NCI-H1694 (cell line): ENCODE data around the gene TRMT10A.

Source experiments
- DNase-seq: peaks from one replicate; lab custom pipeline; 2025; lab: John Stamatoyannopoulos, UW

Gene TRMT10A, protein sequence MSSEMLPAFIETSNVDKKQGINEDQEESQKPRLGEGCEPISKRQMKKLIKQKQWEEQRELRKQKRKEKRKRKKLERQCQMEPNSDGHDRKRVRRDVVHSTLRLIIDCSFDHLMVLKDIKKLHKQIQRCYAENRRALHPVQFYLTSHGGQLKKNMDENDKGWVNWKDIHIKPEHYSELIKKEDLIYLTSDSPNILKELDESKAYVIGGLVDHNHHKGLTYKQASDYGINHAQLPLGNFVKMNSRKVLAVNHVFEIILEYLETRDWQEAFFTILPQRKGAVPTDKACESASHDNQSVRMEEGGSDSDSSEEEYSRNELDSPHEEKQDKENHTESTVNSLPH

GRCh38 chr4:99563310-99564186 lies at the start of gene TRMT10A:
TSS of gene TRMT10A (minus strand) at chr4:99564039. CDS start at chr4:99559338, 4,701 bp downstream.
- peak; percentile 91 for DNase-seq

DNA sequence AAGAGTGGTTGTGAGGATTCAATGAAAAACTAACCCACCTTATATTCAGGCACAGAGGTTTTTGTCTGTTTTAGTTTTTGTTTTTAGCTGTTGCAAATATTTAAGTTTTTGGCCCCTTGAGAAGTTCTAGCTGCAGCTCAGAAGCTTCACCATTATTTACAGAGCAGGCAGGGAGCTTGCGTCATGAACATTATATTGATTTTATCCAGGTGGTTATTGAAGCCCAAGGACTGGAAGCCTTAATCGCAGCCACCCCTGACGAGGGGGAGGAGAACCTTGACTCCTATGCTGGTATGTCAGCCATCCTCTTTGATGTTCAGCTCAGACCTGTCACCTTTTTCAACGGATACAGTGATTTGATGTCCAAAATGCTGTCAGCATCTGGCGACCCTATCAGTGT lies 48.9 kb upstream of the TRMT10A start:
- DNase-seq = no peak

- no peak for DNase-seq
Measured at GRCh38 chr4:99612281-99612680, 48.4 kb upstream of the TRMT10A start.

- DNase-seq = no peak
Measured at GRCh38 chr4:99610605-99611175, 46.9 kb upstream of the TRMT10A start.

GRCh38 chr4:99608417-99608816 lies 44.6 kb upstream of the TRMT10A start:
- no peak for DNase-seq

DNA sequence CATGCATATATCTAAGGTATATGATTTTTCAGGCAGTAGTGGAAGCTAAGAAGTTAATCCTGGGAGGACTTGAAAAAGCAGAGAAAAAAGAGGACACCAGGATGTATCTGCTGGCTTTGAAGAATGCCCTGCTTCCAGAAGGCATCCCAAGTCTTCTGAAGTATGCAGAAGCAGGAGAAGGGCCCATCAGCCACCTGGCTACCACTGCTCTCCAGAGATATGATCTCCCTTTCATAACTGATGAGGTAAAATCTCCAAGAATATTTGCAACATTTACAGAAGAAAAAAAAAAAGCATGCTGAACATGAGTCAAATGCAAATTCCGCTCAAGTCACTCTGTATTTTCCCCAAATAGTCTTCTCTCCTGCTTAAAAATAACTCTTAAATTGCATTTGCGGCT lies 42.9 kb upstream of the TRMT10A start:
- DNase-seq = no peak

- DNase-seq = no peak
Measured at GRCh38 chr4:99594818-99595217, 31.0 kb upstream of the TRMT10A start.

DNA sequence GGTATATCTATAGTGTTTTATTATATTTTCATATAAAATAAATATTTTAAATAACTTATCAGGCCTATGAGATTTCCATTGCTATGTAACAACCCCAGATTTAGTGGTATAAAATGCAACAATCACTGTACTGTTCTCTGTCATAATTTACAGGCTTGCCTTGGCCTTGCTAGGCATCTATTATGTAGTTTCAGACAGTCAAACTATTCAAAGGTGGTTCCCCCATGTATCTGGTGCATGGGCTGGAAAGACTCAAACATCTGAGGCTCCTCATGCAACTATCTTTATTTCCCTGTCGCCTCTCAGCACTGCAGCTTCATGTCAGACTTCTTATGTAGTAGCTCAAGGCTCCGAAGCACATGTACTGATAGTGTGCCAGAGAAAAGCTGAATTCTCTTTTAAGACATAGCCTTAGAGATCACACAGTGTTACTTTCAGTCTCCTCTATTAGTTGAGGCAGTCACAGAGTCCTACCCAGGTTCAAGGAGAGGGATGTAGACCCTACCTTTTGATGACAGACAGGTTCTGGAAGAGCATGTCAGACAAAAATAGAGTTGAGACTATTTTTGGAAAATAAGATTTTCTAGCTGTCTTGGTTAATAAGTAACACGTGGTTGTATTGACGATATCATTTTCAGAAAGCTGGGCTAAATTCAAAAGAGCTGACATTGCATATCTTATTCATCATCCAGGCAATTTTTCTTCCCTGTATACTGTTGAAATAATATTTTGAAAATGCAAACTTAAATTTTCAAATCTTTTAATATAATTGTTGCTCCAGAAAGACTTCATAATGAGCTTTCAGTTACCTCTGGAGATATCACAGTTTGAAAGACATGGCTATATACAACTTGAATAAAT lies 30.2 kb upstream of the TRMT10A start:
- DNase-seq = no peak

- no peak for DNase-seq
Measured at GRCh38 chr4:99591757-99592156, 27.9 kb upstream of the TRMT10A start.

- no peak for DNase-seq
Measured at GRCh38 chr4:99587803-99588202, 24.0 kb upstream of the TRMT10A start.

DNA sequence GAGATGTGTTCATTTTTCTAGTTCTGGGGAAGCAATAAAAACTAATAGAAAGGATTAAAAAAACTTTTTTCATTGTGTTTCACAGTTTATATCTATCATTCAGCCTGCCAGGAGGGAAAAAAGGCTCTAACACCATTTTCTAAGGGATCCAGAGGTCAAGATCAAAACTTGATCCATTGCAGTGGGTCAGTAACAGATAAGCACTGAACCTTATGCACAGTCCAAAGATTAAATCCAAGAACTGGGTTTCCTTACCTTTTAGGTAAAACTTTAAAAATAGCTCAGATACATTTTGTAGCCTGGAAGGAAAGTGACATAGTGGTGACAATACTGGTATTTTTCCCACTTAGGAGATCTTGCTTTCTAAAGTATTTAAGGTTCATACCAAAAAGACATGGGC lies 23.5 kb upstream of the TRMT10A start:
- no peak for DNase-seq

GRCh38 chr4:99586797-99587196 lies 23.0 kb upstream of the TRMT10A start:
- DNase-seq = no peak

DNA sequence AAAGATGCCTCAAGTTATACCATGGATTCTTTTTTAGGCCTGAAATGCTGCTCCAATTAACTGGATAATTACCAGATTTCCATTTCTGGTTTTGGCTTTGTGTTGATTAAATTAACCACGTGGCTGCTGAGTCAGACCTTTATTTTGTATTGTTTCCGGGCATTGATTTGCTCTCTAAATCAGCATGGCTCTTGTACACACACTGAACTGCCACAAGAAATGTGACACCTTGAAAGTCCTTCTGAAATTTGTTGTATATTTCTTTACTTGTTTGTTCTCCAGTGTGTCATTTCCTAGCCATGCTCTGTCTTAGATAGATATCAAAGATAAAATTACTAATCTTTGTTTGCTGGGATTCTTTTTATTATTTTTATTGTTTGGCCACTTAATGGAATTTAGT lies 22.5 kb upstream of the TRMT10A start:
- DNase-seq = no peak

- DNase-seq = no peak
Measured at GRCh38 chr4:99585516-99585915, 21.7 kb upstream of the TRMT10A start.

DNA sequence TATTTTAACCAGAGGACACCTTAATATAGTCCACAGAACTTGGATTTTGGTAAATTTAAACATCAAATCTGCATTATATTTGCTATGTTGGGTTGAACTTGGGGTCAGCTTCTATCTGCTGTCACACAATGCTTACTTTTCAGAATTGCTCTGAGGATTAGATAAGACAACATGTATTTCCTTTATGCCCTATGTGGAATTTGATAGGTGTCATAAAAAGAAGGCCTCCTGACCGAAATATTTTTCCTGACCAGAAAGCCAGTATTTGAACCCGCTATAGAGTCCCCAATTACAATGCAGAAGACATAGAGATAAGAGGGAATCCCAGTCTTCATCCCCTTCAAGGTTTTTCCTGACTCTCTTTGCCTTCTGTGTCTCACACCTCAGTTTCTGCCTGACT lies 14.9 kb upstream of the TRMT10A start:
- no peak for DNase-seq

GRCh38 chr4:99574530-99575324 lies 10.9 kb upstream of the TRMT10A start, which contains the start of gene MTTP:
TSS of gene MTTP (plus strand) at chr4:99574824. CDS start at chr4:99574910, 86 bp downstream.
- no peak for DNase-seq

DNA sequence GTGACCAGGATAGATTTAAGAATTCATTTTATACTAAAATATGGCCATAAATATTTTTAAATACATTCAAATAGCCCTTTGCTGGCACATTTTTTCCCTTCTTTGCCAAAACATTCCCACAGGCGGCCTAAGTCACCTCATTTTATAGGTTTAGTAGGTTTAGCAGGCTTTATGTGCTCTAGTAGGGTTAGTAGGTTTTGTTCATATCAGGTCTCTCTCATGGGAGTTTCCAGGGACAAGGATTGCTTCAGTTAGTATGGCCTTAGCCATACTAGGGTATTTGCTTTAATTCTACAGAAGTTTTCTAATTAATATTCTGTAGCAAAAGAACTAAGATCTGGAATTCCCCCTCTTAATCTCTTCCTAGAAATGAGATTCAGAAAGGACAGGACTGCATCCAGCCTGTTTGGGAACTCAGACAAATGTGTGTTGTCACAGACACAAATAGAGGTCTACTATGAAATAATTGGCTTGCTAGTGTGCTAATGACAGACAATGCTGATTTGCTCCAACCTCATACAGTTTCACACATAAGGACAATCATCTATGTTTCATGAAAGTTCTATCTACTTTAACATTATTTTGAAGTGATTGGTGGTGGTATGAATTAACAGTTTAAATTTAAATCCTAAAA lies 10.0 kb upstream of the TRMT10A start:
- DNase-seq = no peak

- no peak for DNase-seq
Measured at GRCh38 chr4:99572527-99573240, 8.8 kb upstream of the TRMT10A start.

DNA sequence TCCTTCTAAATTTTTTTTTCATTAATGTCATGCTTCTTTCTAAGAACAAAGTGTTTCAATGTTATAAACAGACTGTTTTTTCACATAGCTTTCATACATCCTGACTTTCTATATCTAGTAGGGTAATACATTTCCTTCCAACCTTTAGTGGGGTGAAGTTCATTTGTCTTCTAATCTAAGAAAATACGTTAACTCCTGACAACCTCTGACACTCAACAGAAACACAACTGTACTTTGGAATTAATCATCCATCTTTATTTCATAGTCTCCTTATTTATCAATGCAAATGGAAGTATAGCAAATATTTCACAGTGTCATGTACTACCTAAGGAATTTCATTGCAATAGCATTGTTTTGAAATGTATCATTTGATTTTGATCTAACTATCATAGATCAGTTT lies 8.0 kb upstream of the TRMT10A start:
- DNase-seq = no peak

DNA sequence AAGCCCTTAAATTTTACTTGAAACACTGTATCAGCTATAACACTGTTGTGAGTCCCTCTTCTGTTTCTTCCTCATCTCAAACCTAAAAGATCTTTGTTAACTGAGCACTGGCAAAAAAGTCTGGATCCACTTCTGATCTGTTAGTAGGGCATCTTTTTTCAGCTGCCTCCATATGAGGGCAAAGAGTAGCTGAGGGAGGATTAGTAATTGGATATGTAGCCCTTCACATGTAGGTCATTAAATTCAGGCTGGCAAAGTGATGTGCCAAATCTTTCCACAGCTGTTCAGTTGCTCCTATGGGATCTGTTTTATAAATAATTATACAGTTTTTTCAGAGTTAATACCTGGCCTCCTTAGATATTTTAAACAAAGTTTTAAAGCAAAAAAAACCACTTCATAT lies 1.1 kb upstream of the TRMT10A start:
- no peak for DNase-seq
